HepG2 (cell line): ENCODE results near the gene ACER3. TPM values are rescaled to one million over a fixed set of nuclear protein-coding genes. Genes with fewer than 3 reads are reported as not detected.

Experiments used
- FOXO4 ChIP-seq: sonication (generic); formaldehyde crosslinking; conservative IDR thresholded peaks from 2 replicates; pipeline ENCODE4 v1.8.1; 2023; ENCODE audit warnings: missing genetic modification reagents
- KLF15 ChIP-seq: sonication (generic); formaldehyde crosslinking; IDR thresholded peaks from 2 replicates; pipeline ENCODE4 v1.8.1; 2023; ENCODE audit warnings: borderline replicate concordance, mild to moderate bottlenecking, inconsistent platforms, missing genetic modification reagents, mixed read lengths
- MLX ChIP-seq: IDR thresholded peaks from 2 replicates; pipeline ENCODE4 v1.6.1; 2016
- NFRKB ChIP-seq: fragments of 450-650 bp; IDR thresholded peaks from 2 replicates; pipeline ENCODE4 v1.6.1; 2017
- REXO4 ChIP-seq: sonication (generic); formaldehyde crosslinking; IDR thresholded peaks from 2 replicates; pipeline ENCODE4 v1.8.0; 2022; ENCODE audit warnings: missing genetic modification reagents, mild to moderate bottlenecking, borderline replicate concordance
- SCMH1 ChIP-seq: sonication (generic); formaldehyde crosslinking; IDR thresholded peaks from 2 replicates; pipeline ENCODE4 v1.9.0; 2021; ENCODE audit warnings: missing genetic modification reagents, mild to moderate bottlenecking, borderline replicate concordance
- U2AF2 ChIP-seq: fragments of 200-400 bp; formaldehyde crosslinking; IDR thresholded peaks from 2 replicates; pipeline ENCODE4 v1.6.1; 2017; ENCODE audit warnings: low read depth, mild to moderate bottlenecking, low read length
- YEATS2 ChIP-seq: sonication (generic); formaldehyde crosslinking; IDR thresholded peaks from 2 replicates; pipeline ENCODE4 v1.4.0; 2020; ENCODE audit warnings: missing genetic modification reagents, borderline replicate concordance
- ZBTB40 ChIP-seq, 2 experiments: fragments of 450-650 bp in 1 of 2; sonication (generic) in 1 of 2; formaldehyde crosslinking in 1 of 2; IDR thresholded peaks; 2 replicates each; pipeline versions ENCODE4 v1.6.1 to v1.8.0; 2016 to 2022; ENCODE audit warnings: antibody characterized with exemption in 1 of 2, mild to moderate bottlenecking in 1 of 2, missing genetic modification reagents in 1 of 2
- ZFP37 ChIP-seq: sonication (generic); formaldehyde crosslinking; IDR thresholded peaks from 2 replicates; pipeline ENCODE4 v1.4.0; 2020; ENCODE audit warnings: missing genetic modification reagents, borderline replicate concordance
- ZMYM3 ChIP-seq: sonication (generic); formaldehyde crosslinking; IDR thresholded peaks from 2 replicates; pipeline ENCODE4 v1.5.1; 2020; ENCODE audit warnings: mild to moderate bottlenecking, missing genetic modification reagents
- ZNF431 ChIP-seq: sonication (generic); formaldehyde crosslinking; IDR thresholded peaks from 2 replicates; pipeline ENCODE4 v1.9.0; 2022; ENCODE audit warnings: missing genetic modification reagents, low read depth, mild to moderate bottlenecking, borderline replicate concordance
- ZNF460 ChIP-seq: sonication (generic); formaldehyde crosslinking; IDR thresholded peaks from 2 replicates; pipeline ENCODE4 v1.5.1; 2020; ENCODE audit warnings: missing genetic modification reagents, mild to moderate bottlenecking, borderline replicate concordance
- ZNF724P ChIP-seq: sonication (generic); formaldehyde crosslinking; IDR thresholded peaks from 2 replicates; pipeline ENCODE4 v1.8.0; 2022; ENCODE audit warnings: missing genetic modification reagents, borderline replicate concordance
- polyA plus RNA-seq, 8 experiments: library from polyadenylated mRNA; depleted of rRNA in 3 of 8; stranded (reverse) in 7 of 8; unstranded in 1 of 8; fragments of >200 nt; fragmentation: Illumina TruSeq in 4 of 8; extraction: Trizol in 4 of 8; gene quantifications; 2 replicates each; pipeline versions ENCODE4 v1.2.1 to v1.2.3, GENCODE V29; 2011 to 2016; ENCODE audit warnings: low read depth in 4 of 8, missing spikeins in 1 of 8, mixed read lengths in 1 of 8; ENCODE audit not compliant: insufficient read depth in 1 of 8
- total RNA-seq, 5 experiments: library from RNA; depleted of rRNA; stranded (reverse); fragments of >200 nt; fragmentation: Illumina TruSeq; extraction: Trizol; gene quantifications; 2 replicates each; pipeline ENCODE4 v1.2.3, GENCODE V29; 2016; ENCODE audit warnings: low read depth in 1 of 5
- TF ChIP-seq, protein P1 (sequence below): sonication (generic); formaldehyde crosslinking; IDR thresholded peaks from 2 replicates; pipeline ENCODE4 v1.5.0; 2020; ENCODE audit warnings: missing genetic modification reagents

Gene ACER3
- total and polyA plus RNA-seq, 2 of the 13 experiments (the other 11 are each of a cell fraction or from before 2014, with no cell fraction given): 6.0 to 9.8 TPM

DNA sequence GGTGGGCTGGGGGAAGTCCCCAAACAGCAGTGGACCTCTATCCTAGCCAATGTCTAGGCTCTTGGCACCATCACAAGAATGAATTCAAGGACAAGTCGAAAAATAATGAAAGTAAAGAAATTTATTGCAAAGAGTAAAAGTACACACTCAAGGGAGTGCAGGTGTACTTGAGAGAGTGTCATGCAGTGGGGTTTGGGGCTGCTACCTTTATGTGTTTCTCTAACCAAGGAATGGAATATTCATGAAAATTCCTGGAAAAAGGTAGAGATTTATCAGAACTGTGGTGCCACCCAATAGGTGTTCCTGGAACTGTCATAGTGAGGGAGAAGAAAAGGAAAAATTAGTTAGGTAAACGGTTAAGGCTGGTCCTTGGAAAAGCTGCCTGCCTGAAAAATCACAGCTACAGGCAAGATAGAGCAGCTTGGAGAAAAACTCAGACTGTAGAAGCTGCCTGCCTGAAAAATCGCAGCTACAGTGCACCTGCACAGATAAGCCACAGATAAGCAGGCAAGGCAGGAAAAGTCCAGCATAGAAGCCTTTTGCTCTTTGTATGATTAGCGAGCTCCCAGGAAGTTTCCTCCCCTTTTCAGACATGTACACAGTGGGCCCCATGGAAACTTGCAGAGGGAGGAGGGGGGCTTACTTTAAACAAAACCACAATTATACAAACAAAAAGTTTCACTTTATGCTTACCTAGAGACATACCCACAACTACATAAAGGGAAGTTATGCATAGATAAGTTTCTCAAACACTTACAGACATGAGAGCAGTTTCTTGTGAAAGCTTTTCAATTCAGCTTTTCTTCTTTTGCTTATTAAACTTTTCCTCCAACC lies 102.1 kb downstream of the ACER3 start (continued):
- TF ChIP-seq, protein P1, sequence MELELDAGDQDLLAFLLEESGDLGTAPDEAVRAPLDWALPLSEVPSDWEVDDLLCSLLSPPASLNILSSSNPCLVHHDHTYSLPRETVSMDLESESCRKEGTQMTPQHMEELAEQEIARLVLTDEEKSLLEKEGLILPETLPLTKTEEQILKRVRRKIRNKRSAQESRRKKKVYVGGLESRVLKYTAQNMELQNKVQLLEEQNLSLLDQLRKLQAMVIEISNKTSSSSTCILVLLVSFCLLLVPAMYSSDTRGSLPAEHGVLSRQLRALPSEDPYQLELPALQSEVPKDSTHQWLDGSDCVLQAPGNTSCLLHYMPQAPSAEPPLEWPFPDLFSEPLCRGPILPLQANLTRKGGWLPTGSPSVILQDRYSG (CRISPR knock-in tag): no peak
- peak; percentile 49; the same call in 1 of the 2 replicates for TF ChIP-seq ZMYM3 (CRISPR knock-in tag)
- no peak for TF ChIP-seq FOXO4
- TF ChIP-seq YEATS2 (CRISPR knock-in tag): no peak; the same call in 1 of the 2 replicates
- TF ChIP-seq SCMH1 (CRISPR knock-in tag): no peak
- no peak for TF ChIP-seq ZFP37 (CRISPR knock-in tag)
- TF ChIP-seq MLX: no peak
- no peak for TF ChIP-seq ZBTB40 (IDR thresholded peaks at IDR 0.05)
- TF ChIP-seq ZBTB40 (CRISPR knock-in tag; IDR thresholded peaks at IDR 0.05): no peak; the same call in 1 of the 2 replicates
- no peak for TF ChIP-seq ZNF431 (CRISPR knock-in tag)
- TF ChIP-seq ZNF724P (CRISPR knock-in tag): no peak
- TF ChIP-seq KLF15 (CRISPR knock-in tag): no peak
- TF ChIP-seq ZNF460 (CRISPR knock-in tag): no peak
- TF ChIP-seq REXO4 (CRISPR knock-in tag): no peak
- TF ChIP-seq NFRKB: no peak
- no peak for TF ChIP-seq U2AF2
